HEK293 (cell line): ENCODE measurements around the gene TNIK.

Experiments
- CTCF ChIA-PET: fragments of 350-600 bp; formaldehyde crosslinking; extraction: SDS; loops from one replicate; lab custom pipeline; 2021; ENCODE audit warnings: antibody characterized with exemption; lab: Yijun Ruan, JAX
- POLR2A ChIA-PET: fragments of 300-600 bp; formaldehyde crosslinking; extraction: SDS; loops from one replicate; lab custom pipeline; 2020; ENCODE audit warnings: antibody characterized with exemption, inconsistent platforms; lab: Yijun Ruan, JAX
- H3K27ac ChIP-seq: fragments of 200-500 bp; sonication (Bioruptor generic); 2 replicates; pipeline ENCODE4 v1.5.1; 2014; ENCODE audit warnings: low read depth, low read length, control low read depth, inconsistent platforms; ENCODE audit errors: extremely low read depth
- H3K36me3 ChIP-seq, 2 experiments: fragments of 200-500 bp in 1 of 2; sonication (Bioruptor generic) in 1 of 2; 1 replicate in 1 of 2; 2 replicates in 1 of 2; pipeline ENCODE4 v1.5.1; 2014 to 2017; ENCODE audit warnings: inconsistent platforms in 2 of 2, low read length in 2 of 2; ENCODE audit not compliant: control insufficient read depth in 2 of 2, insufficient read depth in 1 of 2
- H3K4me1 ChIP-seq: fragments of 200-500 bp; sonication (Bioruptor generic); 2 replicates; pipeline ENCODE4 v1.5.1; 2014; ENCODE audit warnings: mild to moderate bottlenecking, low read length, inconsistent platforms; ENCODE audit not compliant: control insufficient read depth, insufficient read depth
- H3K4me3 ChIP-seq: 2 replicates; pipeline ENCODE4 v1.5.1; 2011; ENCODE audit warnings: low read depth, mild to moderate bottlenecking, control low read depth, low read length, moderate library complexity
- H3K9me3 ChIP-seq: fragments of 200-500 bp; sonication (Bioruptor generic); 2 replicates; pipeline ENCODE4 v1.5.1; 2014; ENCODE audit warnings: low read depth, low read length, inconsistent platforms; ENCODE audit not compliant: control insufficient read depth, insufficient read depth
- ATF2 ChIP-seq: fragments of 450-650 bp; formaldehyde crosslinking; IDR thresholded peaks from 2 replicates; pipeline ENCODE4 v1.5.1; 2016; ENCODE audit warnings: missing biosample characterization, missing genetic modification characterization, low read depth
- FEZF1 ChIP-seq: fragments of 450-650 bp; formaldehyde crosslinking; IDR thresholded peaks from 2 replicates; pipeline ENCODE4 v1.5.1; 2016; ENCODE audit warnings: missing biosample characterization, missing genetic modification characterization
- GFI1B ChIP-seq: fragments of 450-650 bp; formaldehyde crosslinking; IDR thresholded peaks from 2 replicates; pipeline ENCODE4 v1.5.1; 2016; ENCODE audit warnings: missing biosample characterization, missing genetic modification characterization
- KLF7 ChIP-seq: fragments of 450-650 bp; formaldehyde crosslinking; IDR thresholded peaks from 2 replicates; pipeline ENCODE4 v1.5.1; 2016; ENCODE audit warnings: missing biosample characterization, missing genetic modification characterization, borderline replicate concordance
- MEIS1 ChIP-seq: sonication (generic); formaldehyde crosslinking; IDR thresholded peaks from 2 replicates; pipeline ENCODE4 v1.8.1; 2022; ENCODE audit warnings: missing genetic modification reagents, mild to moderate bottlenecking, borderline replicate concordance
- MZF1 ChIP-seq: fragments of 450-650 bp; formaldehyde crosslinking; IDR thresholded peaks from 2 replicates; pipeline ENCODE4 v1.5.1; 2017; ENCODE audit warnings: missing biosample characterization, missing genetic modification characterization, borderline replicate concordance
- OSR2 ChIP-seq: fragments of 450-650 bp; formaldehyde crosslinking; IDR thresholded peaks from 2 replicates; pipeline ENCODE4 v1.5.1; 2016; ENCODE audit warnings: missing biosample characterization, missing genetic modification characterization
- PBX3 ChIP-seq: sonication (generic); formaldehyde crosslinking; IDR thresholded peaks from 2 replicates; pipeline ENCODE4 v1.8.1; 2022; ENCODE audit warnings: mild to moderate bottlenecking, moderate library complexity, missing genetic modification reagents
- REPIN1 ChIP-seq: fragments of 450-650 bp; formaldehyde crosslinking; IDR thresholded peaks from 2 replicates; pipeline ENCODE4 v1.5.1; 2017; ENCODE audit warnings: missing biosample characterization, missing genetic modification characterization, low read depth
- SCRT1 ChIP-seq: fragments of 450-650 bp; formaldehyde crosslinking; IDR thresholded peaks from 2 replicates; pipeline ENCODE4 v1.5.1; 2016; ENCODE audit warnings: missing biosample characterization, missing genetic modification characterization, borderline replicate concordance
- ZBTB26 ChIP-seq: fragments of 450-650 bp; formaldehyde crosslinking; optimal IDR thresholded peaks from 2 replicates; pipeline ENCODE3; 2016; ENCODE audit warnings: missing biosample characterization, mild to moderate bottlenecking, missing genetic modification characterization
- ZFHX2 ChIP-seq: fragments of 450-650 bp; formaldehyde crosslinking; conservative IDR thresholded peaks from 2 replicates; pipeline ENCODE4 v1.5.1; 2016; ENCODE audit warnings: missing biosample characterization, missing genetic modification characterization
- ZNF121 ChIP-seq: fragments of 450-650 bp; formaldehyde crosslinking; IDR thresholded peaks from 2 replicates; pipeline ENCODE4 v1.5.1; 2016; ENCODE audit warnings: missing biosample characterization, missing genetic modification characterization
- ZNF133 ChIP-seq: fragments of 450-650 bp; formaldehyde crosslinking; IDR thresholded peaks from 2 replicates; pipeline ENCODE4 v1.5.1; 2016; ENCODE audit warnings: missing biosample characterization, missing genetic modification characterization
- ZNF19 ChIP-seq: fragments of 450-650 bp; formaldehyde crosslinking; IDR thresholded peaks from 2 replicates; pipeline ENCODE4; 2016; ENCODE audit warnings: missing biosample characterization, missing genetic modification characterization, low read depth
- ZNF202 ChIP-seq: fragments of 450-650 bp; formaldehyde crosslinking; IDR thresholded peaks from 2 replicates; pipeline ENCODE4 v1.5.1; 2016; ENCODE audit warnings: missing biosample characterization, missing genetic modification characterization, borderline replicate concordance
- ZNF214 ChIP-seq: fragments of 450-650 bp; formaldehyde crosslinking; IDR thresholded peaks from 2 replicates; pipeline ENCODE4 v1.5.1; 2017; ENCODE audit warnings: missing biosample characterization, mild to moderate bottlenecking, missing genetic modification characterization, borderline replicate concordance
- ZNF341 ChIP-seq: fragments of 450-650 bp; formaldehyde crosslinking; IDR thresholded peaks from 2 replicates; pipeline ENCODE4; 2016; ENCODE audit warnings: low read depth, missing biosample characterization, missing genetic modification characterization
- ZNF501 ChIP-seq: fragments of 450-650 bp; formaldehyde crosslinking; IDR thresholded peaks from 2 replicates; pipeline ENCODE4 v1.5.1; 2016; ENCODE audit warnings: missing biosample characterization, missing genetic modification characterization
- ZNF624 ChIP-seq: fragments of 450-650 bp; formaldehyde crosslinking; IDR thresholded peaks from 2 replicates; pipeline ENCODE4 v1.5.1; 2017; ENCODE audit warnings: missing biosample characterization, missing genetic modification characterization
- ZNF629 ChIP-seq: fragments of 450-650 bp; formaldehyde crosslinking; IDR thresholded peaks from 2 replicates; pipeline ENCODE4 v1.5.1; 2017; ENCODE audit warnings: missing biosample characterization, missing genetic modification characterization
- ZNF76 ChIP-seq: fragments of 450-650 bp; formaldehyde crosslinking; IDR thresholded peaks from 2 replicates; pipeline ENCODE4; 2016; ENCODE audit warnings: low read depth, missing biosample characterization, missing genetic modification characterization, borderline replicate concordance
- ZNF791 ChIP-seq: fragments of 450-650 bp; formaldehyde crosslinking; IDR thresholded peaks from 2 replicates; pipeline ENCODE4 v1.5.1; 2016; ENCODE audit warnings: missing biosample characterization, missing genetic modification characterization
- ZNF837 ChIP-seq: fragments of 450-650 bp; formaldehyde crosslinking; IDR thresholded peaks from 2 replicates; pipeline ENCODE4 v1.5.1; 2016; ENCODE audit warnings: missing biosample characterization, missing genetic modification characterization
- ZSCAN18 ChIP-seq: fragments of 450-650 bp; formaldehyde crosslinking; IDR thresholded peaks from 2 replicates; pipeline ENCODE4 v1.5.1; 2016; ENCODE audit warnings: missing biosample characterization, missing genetic modification characterization
- ZSCAN23 ChIP-seq: fragments of 450-650 bp; formaldehyde crosslinking; IDR thresholded peaks from 2 replicates; pipeline ENCODE4 v1.5.1; 2016; ENCODE audit warnings: missing biosample characterization, missing genetic modification characterization

Gene TNIK

GRCh38 chr3:171491361-171491760, 31.2 kb upstream of the TNIK start (continued):
- TF ChIP-seq ZNF791 (tag by site-specific recombination) (no peak), ZNF624 (tag by site-specific recombination) (no peak), ZFHX2 (tag by site-specific recombination) (no peak), FEZF1 (tag by site-specific recombination) (no peak), ZNF501 (tag by site-specific recombination) (no peak), SCRT1 (tag by site-specific recombination) (no peak), KLF7 (tag by site-specific recombination) (no peak), ATF2 (tag by site-specific recombination) (no peak), ZNF121 (tag by site-specific recombination) (no peak), ZNF202 (tag by site-specific recombination) (no peak), OSR2 (tag by site-specific recombination) (no peak), ZSCAN23 (no peak), REPIN1 (tag by site-specific recombination) (no peak), ZNF19 (tag by site-specific recombination) (no peak)

GRCh38 chr3:171490901-171491300, 30.7 kb upstream of the TNIK start:
- Histone ChIP-seq H3K36me3 (no peaks in the 10 kb centered on the region), H3K4me1 (no peaks in the 10 kb centered on the region)
- POLR2A ChIA-PET, result no interaction called here
- CTCF ChIA-PET, result no interaction called here
- TF ChIP-seq ZNF76 (tag by site-specific recombination) (no peak), ZNF202 (tag by site-specific recombination) (no peak)
- TF ChIP-seq, all 188 proteins: peak for 0
- Histone ChIP-seq H3K9me3 (no peaks in the 10 kb centered on the region), H3K4me3 (no peak overlapping the region), H3K27ac (no peak overlapping the region)

- POLR2A ChIA-PET, result no interaction called here
Observed at GRCh38 chr3:171489348-171489747, 29.1 kb upstream of the TNIK start.

GRCh38 chr3:171488479-171488878, 28.3 kb upstream of the TNIK start:
- no peaks in the 10 kb centered on the region for H3K36me3 ChIP-seq
- ChIA-PET CTCF (interaction anchor here (0.6 kb wide), 1 partner anchor 1134 kb away, joined by 4 read pairs; no protein-coding TSS in a partner anchor), POLR2A (no interaction called here)
- no peaks in the 10 kb centered on the region for H3K4me1 ChIP-seq
- H3K4me3 ChIP-seq, result no peak overlapping the region
- TF ChIP-seq ZNF629 (tag by site-specific recombination) (no peak), ZNF341 (tag by site-specific recombination) (no peak), MZF1 (no peak), OSR2 (tag by site-specific recombination) (no peak), PBX3 (no peak), ZNF837 (no peak), MEIS1 (CRISPR knock-in tag) (no peak), ZNF214 (no peak), ZSCAN18 (tag by site-specific recombination) (no peak)
- TF ChIP-seq, all 188 proteins: peak for 0
- no peaks in the 10 kb centered on the region for H3K9me3 ChIP-seq
- H3K27ac ChIP-seq, result no peak overlapping the region

More at GRCh38 chr3:171489348-171489747, 29.1 kb upstream of the TNIK start:
- H3K4me1 ChIP-seq, result no peaks in the 10 kb centered on the region
- CTCF ChIA-PET, result no interaction called here
- H3K36me3 ChIP-seq, result no peaks in the 10 kb centered on the region
- TF ChIP-seq ZNF133 (tag by site-specific recombination), result no peak
- TF ChIP-seq GFI1B (tag by site-specific recombination), result no peak
- TF ChIP-seq ZBTB26 (tag by site-specific recombination), result no peak
- TF ChIP-seq, all 188 proteins: peak for 0
- Histone ChIP-seq H3K9me3 (no peaks in the 10 kb centered on the region), H3K4me3 (no peak overlapping the region), H3K27ac (no peak overlapping the region)
